ENCODE results near the gene WDR18. TPM values are rescaled to one million over a fixed set of nuclear protein-coding genes. Genes with fewer than 3 reads are reported as not detected.
A peak's percentile ranks its signal among the peaks of the same experiment; 100 is the strongest.

Gene WDR18
- total RNA-seq, 2 experiments from 2014 or later, result 45.1 to 54.3 TPM

- H3K36me3 Mint-ChIP-seq, result peaks cover 27% of the 10 kb centered on the region
- peak; percentile 87 for DNase-seq
- POLR2A ChIA-PET, result interaction anchor here (0.9 to 7.7 kb wide), 14 partner anchors 8 to 229 kb away, joined by 3 to 82 read pairs (median 10); partner anchors contain the start of genes ARHGAP45, CIRBP, CNN2 and RNU6-2
- H3K9me3 Mint-ChIP-seq, result peaks cover 1% of the 10 kb centered on the region
- no peaks in the 10 kb centered on the region for H3K27me3 Mint-ChIP-seq
- ATAC-seq (ENCODE audit: low read depth), result peak; percentile 62
- peak overlapping the region; percentile 99 for H3K4me3 Mint-ChIP-seq
- H3K4me1 Mint-ChIP-seq, result peaks cover 33% of the 10 kb centered on the region
- peak overlapping the region; percentile 92 for H3K27ac Mint-ChIP-seq
Measured at GRCh38 chr19:1040476-1041271, 56.5 kb downstream of the WDR18 start.

- POLR2A ChIA-PET, result interaction anchor here (0.5 to 7.7 kb wide), 9 partner anchors 13 to 228 kb away, joined by 3 to 82 read pairs (median 7); partner anchors contain the start of genes ARHGAP45, CIRBP, CNN2 and RNU6-2
- peaks cover 23% of the 10 kb centered on the region for H3K36me3 Mint-ChIP-seq
- H3K4me3 Mint-ChIP-seq, result peak overlapping the region; percentile 99
- ATAC-seq (ENCODE audit: low read depth) (no peak), DNase-seq (no peak)
- H3K27me3 Mint-ChIP-seq, result no peaks in the 10 kb centered on the region
- H3K4me1 Mint-ChIP-seq, result peaks cover 29% of the 10 kb centered on the region
- no peak overlapping the region for H3K27ac Mint-ChIP-seq
- H3K9me3 Mint-ChIP-seq, result peaks cover 1% of the 10 kb centered on the region
Measured at GRCh38 chr19:1041272-1041834, 57.2 kb downstream of the WDR18 start.

- Mint-ChIP-seq H3K36me3 (peaks cover 20% of the 10 kb centered on the region), H3K4me3 (peak overlapping the region; percentile 99), H3K9me3 (peaks cover 1% of the 10 kb centered on the region), H3K27ac (no peak overlapping the region), H3K27me3 (no peaks in the 10 kb centered on the region), H3K4me1 (peaks cover 27% of the 10 kb centered on the region)
- DNase-seq (no peak), ATAC-seq (ENCODE audit: low read depth) (no peak)
- POLR2A ChIA-PET, result interaction anchor here (0.5 to 7.7 kb wide), 8 partner anchors 12 to 121 kb away, joined by 3 to 82 read pairs (median 14); partner anchors contain the start of genes ARHGAP45 and CNN2
Measured at GRCh38 chr19:1041835-1042685, 57.9 kb downstream of the WDR18 start.

- no peak for ATAC-seq (ENCODE audit: low read depth)
- POLR2A ChIA-PET, result interaction anchor here (0.7 to 7.7 kb wide), 5 partner anchors 12 to 226 kb away, joined by 3 to 80 read pairs (median 3); partner anchors contain the start of genes ARHGAP45 and CIRBP
- H3K27ac Mint-ChIP-seq, result no peak overlapping the region
- no peaks in the 10 kb centered on the region for H3K27me3 Mint-ChIP-seq
- no peak for DNase-seq
- no peak overlapping the region for H3K4me3 Mint-ChIP-seq
- H3K4me1 Mint-ChIP-seq, result peaks cover 22% of the 10 kb centered on the region
- H3K9me3 Mint-ChIP-seq, result peaks cover 1% of the 10 kb centered on the region
- H3K36me3 Mint-ChIP-seq, result peaks cover 15% of the 10 kb centered on the region
Measured at GRCh38 chr19:1042689-1043511, 58.8 kb downstream of the WDR18 start.

Other genes with a start within 250 kb of the WDR18 start
- not detected for gene MISP, start 233.2 kb upstream of the WDR18 start, total RNA-seq
- gene PTBP1, start 186.9 kb upstream of the WDR18 start, total RNA-seq, result 100 to 1,000 TPM; 400 to 411 TPM
- not detected for gene PLPPR3, start 162.4 kb upstream of the WDR18 start, total RNA-seq
- under 1 TPM in 1 of 2 experiments, not detected in 1; 0.25 TPM for gene AZU1, start 156.5 kb upstream of the WDR18 start, total RNA-seq
- gene PRTN3, start 143.3 kb upstream of the WDR18 start, total RNA-seq, result not detected
- gene ELANE, start 132.0 kb upstream of the WDR18 start, total RNA-seq, result not detected
- 1 to 10 TPM; 4.4 to 5.5 TPM for gene CFD, start 124.7 kb upstream of the WDR18 start, total RNA-seq
- 10 to 100 TPM; 53.6 to 72.7 TPM for gene MED16, start 91.2 kb upstream of the WDR18 start, total RNA-seq
- gene RNU6-9, start 90.9 kb upstream of the WDR18 start, total RNA-seq, result not detected
- 100 to 1,000 TPM; 108 to 113 TPM for gene R3HDM4, start 71.1 kb upstream of the WDR18 start, total RNA-seq
- 1 to 10 TPM; 2.9 to 3.1 TPM for gene KISS1R, start 67.0 kb upstream of the WDR18 start, total RNA-seq
- 10 to 100 TPM; 28.7 to 33.2 TPM for gene ARID3A, start 58.3 kb upstream of the WDR18 start, total RNA-seq
- gene GRIN3B, start 16.1 kb downstream of the WDR18 start, total RNA-seq, result not detected
- gene TMEM259, start 36.8 kb downstream of the WDR18 start, total RNA-seq, result 100 to 1,000 TPM; 231 to 235 TPM
- gene RNU6-2, start 37.2 kb downstream of the WDR18 start, total RNA-seq, result not detected
- 100 to 1,000 TPM; 340 to 353 TPM for gene CNN2, start 42.3 kb downstream of the WDR18 start, total RNA-seq
- gene ABCA7, start 55.8 kb downstream of the WDR18 start, total RNA-seq, result 100 to 1,000 TPM; 145 to 146 TPM
- 100 to 1,000 TPM; 576 to 581 TPM for gene ARHGAP45, start 82.8 kb downstream of the WDR18 start, total RNA-seq
- gene POLR2E, start 111.0 kb downstream of the WDR18 start, total RNA-seq, result 100 to 1,000 TPM; 142 to 163 TPM
- 100 to 1,000 TPM; 194 to 206 TPM for gene GPX4, start 119.6 kb downstream of the WDR18 start, total RNA-seq
- gene SBNO2, start 189.9 kb downstream of the WDR18 start, total RNA-seq, result 10 to 100 TPM; 77.7 to 90.6 TPM
- gene STK11, start 221.4 kb downstream of the WDR18 start, total RNA-seq, result 10 to 100 TPM; 87.1 to 87.2 TPM